Pons (tissue), 1 donor: ENCODE measurements around the gene DTNBP1.

Experiments used
- DNase-seq: peaks from one replicate; pipeline ENCODE4 v3.0.0-alpha.2; 2016; ENCODE audit warnings: low spot score

DTNBP1 gene

GRCh38 chr6:15623276-15624116, 39.3 kb downstream of the DTNBP1 start:
- DNase-seq = peak; percentile 56

- no peak for DNase-seq
These were observed 40.6 kb downstream of the DTNBP1 start for GRCh38 chr6:15622045-15622740.

DNA sequence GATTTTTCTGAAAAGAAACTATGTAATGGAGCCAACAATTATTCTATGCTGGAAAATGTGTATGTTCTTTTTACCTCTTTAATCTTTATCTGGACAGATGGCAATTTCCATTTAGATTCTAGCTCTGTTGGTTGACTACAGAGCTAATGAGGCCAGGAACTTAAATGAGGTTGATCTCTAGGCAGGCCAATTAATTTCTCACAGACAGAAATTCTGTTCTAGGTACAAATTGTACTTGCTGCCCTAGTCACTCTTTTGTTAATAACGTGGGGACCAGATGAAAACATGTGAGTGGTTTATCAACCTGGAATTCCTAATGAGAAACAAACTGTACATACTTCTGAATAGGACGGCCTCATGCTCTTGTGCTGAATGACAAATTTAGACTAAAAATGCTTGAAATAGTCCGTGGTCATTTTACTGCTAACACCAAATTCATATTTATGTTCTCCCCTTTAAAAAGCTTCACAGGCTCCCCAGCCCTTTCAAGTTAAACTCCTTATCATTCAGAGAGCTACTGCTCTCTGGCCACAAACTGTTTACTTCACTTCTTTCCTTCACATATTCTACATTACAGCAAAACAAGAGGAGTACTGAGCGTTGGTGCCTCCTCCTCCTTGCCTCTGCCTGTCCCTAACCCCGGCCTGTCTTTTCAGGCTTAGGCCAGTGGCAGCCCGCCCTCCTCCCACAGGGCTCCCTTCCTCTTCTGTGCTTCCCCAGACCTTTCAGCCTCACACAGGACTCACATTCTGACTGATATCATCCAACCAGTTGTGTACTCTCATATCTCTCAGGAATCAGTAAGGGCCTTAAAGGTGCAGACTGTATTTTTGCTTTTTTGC, 41.4 kb downstream of the DTNBP1 start:
- DNase-seq = peak; percentile 40

DNA sequence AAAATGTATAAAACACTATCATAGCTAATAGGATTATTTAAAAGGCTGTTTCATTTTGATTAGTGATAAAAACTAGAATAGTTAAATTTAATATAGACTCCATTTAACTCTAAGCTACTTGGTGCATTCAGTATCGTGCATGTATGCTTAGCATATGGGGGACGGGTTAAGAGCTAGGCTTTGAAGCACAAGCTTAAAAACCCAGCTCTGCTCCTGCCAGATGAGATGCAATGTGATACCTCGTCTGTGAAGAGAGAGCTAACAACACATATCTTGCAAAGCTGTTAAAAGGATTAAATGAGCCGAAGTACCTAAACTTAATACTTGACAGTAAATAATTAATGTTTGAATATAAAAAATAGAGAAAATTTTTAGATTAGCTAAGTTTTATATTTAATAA, 42.2 kb downstream of the DTNBP1 start:
- no peak for DNase-seq

DNA sequence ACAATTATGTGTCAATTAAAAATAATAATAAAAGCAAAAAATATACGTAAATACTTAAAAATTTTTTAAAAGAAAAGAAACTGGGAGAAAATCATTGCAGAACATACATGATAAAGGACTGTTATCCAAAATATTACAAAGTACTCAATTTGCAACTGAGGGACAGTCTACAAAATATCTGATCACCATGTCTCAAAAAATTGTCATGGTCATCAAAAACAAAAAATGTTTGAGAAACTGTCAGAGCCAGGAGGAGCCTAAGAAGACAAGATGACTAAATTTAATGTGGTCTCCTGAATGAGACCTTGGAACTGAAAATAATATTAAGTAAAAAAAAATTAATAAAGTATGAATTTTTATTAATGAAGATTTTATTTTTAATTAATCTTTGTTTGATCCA, 43.5 kb downstream of the DTNBP1 start:
- DNase-seq = no peak

GRCh38 chr6:15618685-15619084, 44.1 kb downstream of the DTNBP1 start:
- no peak for DNase-seq

GRCh38 chr6:15616261-15616660, 46.6 kb downstream of the DTNBP1 start:
- no peak for DNase-seq

GRCh38 chr6:15615802-15616201, 47.0 kb downstream of the DTNBP1 start:
- DNase-seq = no peak

GRCh38 chr6:15614277-15614676, 48.6 kb downstream of the DTNBP1 start:
- no peak for DNase-seq

DNA sequence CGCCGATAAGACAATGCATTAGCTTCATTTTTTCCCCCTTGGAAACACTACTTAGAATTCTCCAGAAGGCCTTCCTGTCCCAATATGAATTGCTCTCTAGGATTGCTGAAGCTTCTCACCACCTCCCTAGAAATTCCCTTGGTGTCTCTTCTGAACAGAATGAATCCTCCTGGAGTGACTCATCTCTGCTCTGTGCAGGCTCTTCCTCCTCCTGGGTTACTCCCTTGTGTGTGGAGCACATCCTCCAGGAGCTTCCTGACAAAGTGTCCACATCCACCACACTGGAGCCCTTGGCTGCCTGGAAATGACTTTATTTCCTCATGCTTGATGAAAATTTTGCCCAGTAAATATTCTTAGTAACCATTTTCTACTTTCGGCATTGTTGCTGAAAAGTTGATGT, 54.4 kb downstream of the DTNBP1 start:
- no peak for DNase-seq

- no peak for DNase-seq
These were observed 55.2 kb downstream of the DTNBP1 start for GRCh38 chr6:15607603-15608002.

DNA sequence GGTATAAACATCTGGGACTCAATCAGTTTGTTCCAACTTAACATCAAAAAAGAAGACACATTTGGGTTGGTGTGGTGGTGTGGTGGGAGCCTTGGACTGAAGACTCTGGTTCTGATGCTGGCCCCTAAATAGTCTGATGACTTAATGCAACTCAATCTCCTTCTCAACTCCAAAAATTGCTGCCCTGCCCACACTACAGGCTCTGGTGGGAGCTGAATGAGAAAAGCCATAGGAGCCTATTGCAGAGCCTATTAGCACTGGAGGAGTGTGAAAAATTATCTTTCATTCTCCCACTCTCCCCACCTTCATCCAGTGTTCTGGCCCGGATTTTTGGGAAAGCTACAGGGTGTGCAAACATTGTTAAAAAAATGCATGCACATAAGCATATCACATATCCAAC, 56.5 kb downstream of the DTNBP1 start:
- DNase-seq = no peak

DNA sequence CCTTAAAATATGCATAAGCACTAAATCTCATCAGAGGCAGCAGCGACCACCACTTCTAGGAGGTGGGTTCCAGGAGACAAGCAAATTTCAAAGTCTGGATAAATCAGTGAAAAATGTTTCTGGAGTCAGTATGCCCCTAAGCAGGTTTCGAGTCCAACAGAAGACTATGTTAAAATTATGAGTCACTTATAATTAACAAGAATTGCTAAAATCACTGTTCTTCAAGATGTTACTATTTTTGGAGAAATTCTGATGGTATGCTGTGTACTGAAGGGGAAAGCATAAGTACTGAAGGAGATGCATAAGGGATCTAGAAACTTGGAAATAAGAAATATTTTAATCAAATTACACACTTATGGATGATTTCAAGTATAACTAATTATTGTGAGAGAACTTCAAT, 58.0 kb downstream of the DTNBP1 start:
- no peak for DNase-seq

DNA sequence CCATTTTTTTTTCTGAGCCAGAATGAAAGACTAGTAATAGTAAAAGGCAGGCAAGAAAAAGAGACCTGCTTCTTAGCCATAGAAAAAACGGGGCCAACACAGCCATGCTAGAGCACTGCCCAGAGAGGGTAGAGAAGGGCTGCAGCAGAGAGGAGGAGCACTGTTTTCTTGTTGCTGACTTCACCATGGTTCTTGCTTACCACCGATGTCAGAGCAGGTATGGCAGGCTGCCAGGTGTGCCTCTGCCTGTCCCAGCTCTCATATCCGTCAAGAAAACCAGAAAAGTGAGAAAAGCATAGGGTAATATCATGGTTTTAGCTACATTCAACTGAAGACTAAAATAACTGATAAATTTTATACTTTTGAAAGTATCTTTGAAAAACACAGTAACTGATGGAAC, 60.7 kb downstream of the DTNBP1 start:
- no peak for DNase-seq

GRCh38 chr6:15598273-15598798, 64.5 kb downstream of the DTNBP1 start:
- no peak for DNase-seq

- DNase-seq = no peak
These were observed 66.5 kb downstream of the DTNBP1 start for GRCh38 chr6:15596186-15596896.

DNA sequence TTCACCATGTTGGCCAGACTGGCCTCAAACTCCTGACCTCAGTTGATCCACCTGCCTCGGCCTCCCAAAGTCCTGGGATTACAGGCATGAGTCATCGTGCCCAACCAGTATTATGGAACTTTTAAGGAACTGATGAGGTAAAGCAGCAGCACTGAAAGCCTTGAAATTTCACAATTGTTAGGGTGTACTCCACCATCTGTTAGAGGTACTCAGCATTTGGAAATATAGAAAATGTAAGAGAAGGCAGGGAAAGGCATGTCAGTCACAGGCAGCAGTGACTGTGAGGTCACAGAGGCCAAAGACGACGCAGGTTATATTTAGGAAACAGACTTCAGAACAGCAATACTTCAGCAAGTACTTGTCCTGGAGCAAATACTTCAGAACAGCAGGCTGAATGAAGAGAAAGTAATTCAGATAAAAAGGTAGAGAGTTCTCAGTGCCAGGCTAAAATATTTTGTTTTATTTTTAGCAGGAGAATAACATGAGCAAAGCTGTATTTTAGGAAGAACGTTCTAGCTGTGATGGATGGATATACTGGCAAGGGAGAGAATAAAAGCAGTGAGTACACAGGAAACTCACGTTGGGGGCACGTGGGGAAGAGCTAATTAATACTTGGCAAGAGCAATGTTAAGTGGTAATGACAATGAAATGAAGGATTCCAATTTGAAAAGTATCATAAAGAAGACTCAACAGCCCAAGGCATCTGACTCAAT, 67.2 kb downstream of the DTNBP1 start:
- DNase-seq = no peak

GRCh38 chr6:15594512-15595259, 68.1 kb downstream of the DTNBP1 start:
- no peak for DNase-seq

GRCh38 chr6:15593798-15594197, 69.0 kb downstream of the DTNBP1 start:
- no peak for DNase-seq

DNA sequence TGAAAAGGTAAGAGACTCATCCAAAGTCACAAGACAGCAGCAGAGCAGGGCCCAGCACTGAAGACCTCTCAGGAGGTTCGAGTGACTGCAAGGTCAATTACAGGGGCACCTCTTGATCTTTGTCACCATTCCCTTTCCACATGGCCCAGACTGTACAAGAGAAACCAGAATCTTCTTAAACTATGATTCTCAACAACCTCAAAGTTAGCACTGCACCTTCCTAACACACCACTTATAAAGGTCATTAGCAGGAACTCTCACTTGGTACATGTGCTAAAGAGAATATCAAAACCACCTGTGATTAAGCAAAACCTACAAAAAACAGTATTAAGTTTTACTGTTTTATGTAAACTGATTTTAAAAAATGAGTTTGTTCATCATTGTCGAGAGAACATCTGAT, 70.2 kb downstream of the DTNBP1 start:
- no peak for DNase-seq
